Stimulated activated naive CD8-positive, alpha-beta T cell treated with anti-CD3 and anti-CD28 coated beads, Interleukin-15, Interleukin-2, amounts not matched to agents 100 U/mL and 50 U/mL, for 24 hours (primary cell): ENCODE measurements around the gene PITPNB.
A peak's percentile ranks its signal among the peaks of the same experiment; 100 is the strongest.

ENCODE experiments used
- ATAC-seq: fragments of 150-1000 bp; cut with Tn5 transposase; one replicate; pipeline ENCODE4 v1.10.0; 2021
- DNase-seq: peaks from one replicate; pipeline ENCODE4 v3.0.0; 2021

Gene PITPNB

DNA sequence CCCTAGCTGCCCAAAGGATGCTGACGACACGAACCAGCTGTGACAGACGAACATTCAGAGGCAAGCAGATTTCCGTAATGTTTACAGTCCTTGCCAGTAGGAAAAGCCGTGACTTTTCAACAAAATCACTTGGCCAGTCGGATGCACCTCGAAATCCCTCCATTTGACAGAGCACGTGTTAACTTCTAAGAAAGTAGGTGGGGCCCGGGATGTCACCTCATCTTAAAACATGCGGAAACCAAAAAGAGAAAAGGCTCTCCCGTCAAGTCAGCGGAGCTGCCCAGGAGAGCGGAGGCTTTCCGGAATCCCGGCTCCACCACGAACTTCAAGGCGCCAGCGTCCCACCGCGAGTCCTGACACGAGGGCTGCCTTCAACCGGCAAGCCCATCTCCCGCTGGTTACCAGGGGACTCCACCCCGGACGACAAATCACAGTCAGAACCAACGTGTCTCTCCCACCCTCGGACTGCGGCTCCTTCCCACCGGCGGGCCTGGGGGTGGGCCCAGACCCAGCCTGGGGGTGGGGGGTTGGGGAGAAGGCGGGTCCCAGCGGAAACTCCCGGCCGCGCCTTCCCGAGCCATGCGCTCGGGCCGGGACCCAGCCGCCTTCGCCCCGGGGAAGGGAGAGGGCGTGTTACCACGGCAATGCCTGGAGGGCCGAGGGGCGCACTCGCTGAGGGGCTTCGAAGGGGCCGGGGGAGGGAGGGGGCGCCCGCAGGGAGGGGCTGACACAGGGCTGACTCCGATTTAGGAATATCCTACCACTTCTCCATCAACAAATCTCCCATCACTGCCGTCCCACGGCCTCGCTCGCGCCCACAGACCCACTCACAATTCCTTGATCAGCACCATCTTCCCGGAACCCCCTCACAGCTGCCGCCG lies 475 bp downstream of the PITPNB start:
- ATAC-seq = peak; percentile 41
- peak; percentile 73 for DNase-seq

DNA sequence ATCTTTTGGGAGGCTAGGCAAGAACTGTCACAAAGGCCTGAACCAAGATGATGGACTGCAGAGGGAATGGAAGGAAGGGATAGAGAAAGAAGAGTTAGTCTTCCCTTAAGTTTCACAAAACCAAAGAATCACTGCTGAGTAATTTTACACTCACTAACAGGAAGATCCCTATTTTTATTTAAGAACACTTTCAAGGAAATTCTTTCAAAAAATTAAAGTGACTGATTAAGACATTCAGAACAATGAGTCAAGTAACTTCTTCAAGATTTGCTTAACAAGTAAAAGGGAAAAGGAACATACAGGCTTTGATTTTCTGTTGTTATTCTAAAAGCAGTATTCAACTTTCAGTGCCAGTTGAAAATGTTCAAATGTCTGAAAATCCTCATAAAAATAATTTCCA lies 3.1 kb downstream of the PITPNB start:
- ATAC-seq = no peak
- DNase-seq = no peak

DNA sequence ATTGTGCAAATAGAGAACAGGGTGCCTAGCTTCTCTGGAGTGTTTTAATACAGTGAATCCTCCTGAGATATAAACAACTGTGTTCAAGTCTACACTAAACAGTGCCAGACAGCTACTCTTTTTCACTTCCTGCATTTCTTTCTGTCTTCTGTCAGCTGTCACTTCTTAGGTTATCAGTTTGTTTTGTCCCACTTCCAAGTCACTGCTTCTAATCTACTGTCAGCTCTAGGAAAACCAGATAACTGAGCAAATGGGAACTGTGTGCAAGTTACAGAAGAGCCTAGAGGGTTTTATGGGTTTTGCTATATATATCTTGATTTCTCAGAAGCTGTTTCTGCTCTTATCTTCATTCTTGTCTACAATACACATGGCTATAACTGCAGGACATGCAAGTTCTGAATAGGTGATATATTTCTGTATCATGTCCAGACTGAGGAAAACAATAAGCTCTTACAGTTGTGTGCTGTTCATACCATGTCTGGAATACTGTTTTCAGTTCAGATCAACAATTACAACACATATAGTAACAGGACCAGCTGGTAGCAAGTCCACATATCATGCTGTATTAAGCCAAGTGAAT lies 5.8 kb downstream of the PITPNB start:
- DNase-seq = no peak
- no peak for ATAC-seq

DNA sequence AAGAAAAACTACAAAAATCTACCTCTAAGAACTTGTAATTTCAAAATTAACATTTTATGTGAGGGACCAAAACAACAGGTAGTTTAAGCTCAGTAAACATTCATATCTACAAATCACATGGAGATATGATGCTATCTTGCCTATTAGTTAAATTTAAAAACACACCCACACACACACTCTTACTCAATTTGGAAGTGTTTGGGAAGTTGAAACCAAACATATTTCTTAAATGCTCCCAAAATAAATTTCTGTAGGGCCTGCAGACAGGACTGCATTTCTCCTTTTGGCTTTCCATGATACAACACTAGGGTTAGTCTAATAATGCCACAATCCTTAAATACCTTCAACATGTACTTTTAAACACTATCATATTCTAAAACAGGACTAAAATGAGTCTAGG lies 7.0 kb downstream of the PITPNB start:
- DNase-seq (no peak), ATAC-seq (no peak)

DNA sequence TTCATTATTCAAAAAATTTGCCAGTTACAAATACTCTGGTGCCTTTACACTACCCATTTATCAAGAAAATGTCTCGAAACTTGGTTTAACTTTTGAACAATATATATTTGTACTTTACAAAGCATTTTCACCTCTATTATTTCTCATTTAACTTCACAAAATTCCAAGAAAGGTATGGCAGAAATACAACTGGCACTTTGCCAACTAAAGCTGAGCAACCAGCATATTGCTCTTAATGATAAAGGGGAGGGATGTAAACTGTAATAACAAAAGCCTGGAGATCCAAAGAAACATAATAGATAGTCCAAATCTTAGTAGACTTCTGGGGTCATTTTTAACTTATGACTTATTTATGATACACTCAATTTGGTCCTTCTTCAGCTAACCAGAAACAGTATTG lies 7.7 kb downstream of the PITPNB start:
- no peak for DNase-seq
- ATAC-seq = no peak

DNA sequence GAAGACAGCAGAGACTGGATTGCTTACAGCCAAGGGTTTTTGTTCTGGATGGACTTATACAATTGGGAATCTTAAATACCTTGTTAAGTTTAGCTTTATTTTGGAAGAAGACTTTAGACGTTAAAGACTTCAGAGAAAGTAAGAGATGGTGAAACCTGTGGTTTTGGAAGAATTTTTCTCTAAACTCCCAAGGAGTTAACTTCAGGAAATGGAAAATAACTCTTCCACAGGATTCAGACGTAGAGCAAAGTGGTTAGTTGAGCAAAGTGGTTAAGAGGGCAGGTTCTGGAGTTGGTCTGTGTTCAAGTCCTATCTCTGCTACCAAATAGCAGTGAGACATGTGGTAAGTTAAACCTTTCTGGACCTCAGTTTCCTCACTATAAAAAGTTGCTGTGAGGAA lies 12.8 kb downstream of the PITPNB start:
- ATAC-seq (no peak), DNase-seq (no peak)

DNA sequence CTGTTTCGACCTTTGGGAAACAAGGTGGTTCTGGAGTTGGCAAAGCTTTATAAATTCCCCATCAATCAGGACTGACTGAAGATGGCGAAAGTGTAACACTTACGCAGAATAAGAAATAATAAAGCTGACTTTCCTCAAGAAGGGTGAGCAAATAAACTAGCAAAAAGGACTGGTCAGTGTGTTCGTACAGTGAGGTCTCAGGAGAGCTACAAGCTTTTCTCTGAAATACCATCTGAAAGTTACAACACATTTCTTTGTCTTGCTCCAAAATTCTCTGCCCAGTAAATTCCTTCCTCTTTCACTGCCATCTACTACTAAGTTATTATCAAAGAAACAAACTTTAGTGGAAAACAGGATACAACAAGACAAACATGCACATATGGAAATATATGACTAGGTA lies 13.4 kb downstream of the PITPNB start:
- ATAC-seq = no peak
- DNase-seq = no peak

DNA sequence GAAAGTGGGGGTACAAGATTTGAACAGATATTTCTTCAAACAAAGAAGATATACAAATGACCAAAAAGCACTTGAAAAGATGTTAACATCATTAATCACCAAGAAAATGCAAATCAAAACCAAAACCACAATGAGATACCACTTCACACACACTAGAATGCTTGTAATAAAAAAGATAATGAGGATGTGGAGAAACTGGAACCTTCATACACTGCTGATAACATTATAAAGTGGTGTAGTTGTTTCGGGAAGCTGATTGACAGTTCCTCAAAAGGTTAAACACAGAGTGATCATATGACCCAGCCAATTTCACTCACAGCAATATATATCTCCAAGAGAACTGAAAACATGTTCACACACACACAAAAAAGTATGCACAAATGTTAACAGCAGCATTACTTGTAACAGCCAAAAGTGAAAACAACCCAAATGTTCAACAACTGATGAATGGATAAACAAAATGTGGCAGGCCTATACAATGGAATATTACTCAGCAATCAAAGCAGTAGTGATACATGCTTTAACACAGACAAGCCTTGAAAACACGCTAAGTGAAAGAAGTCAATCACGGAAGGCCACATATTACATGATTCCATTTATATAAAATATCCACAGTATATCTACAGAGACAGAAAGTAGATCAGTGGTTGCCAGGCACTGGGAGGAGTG lies 15.1 kb downstream of the PITPNB start:
- ATAC-seq = peak; percentile 84
- no peak for DNase-seq

DNA sequence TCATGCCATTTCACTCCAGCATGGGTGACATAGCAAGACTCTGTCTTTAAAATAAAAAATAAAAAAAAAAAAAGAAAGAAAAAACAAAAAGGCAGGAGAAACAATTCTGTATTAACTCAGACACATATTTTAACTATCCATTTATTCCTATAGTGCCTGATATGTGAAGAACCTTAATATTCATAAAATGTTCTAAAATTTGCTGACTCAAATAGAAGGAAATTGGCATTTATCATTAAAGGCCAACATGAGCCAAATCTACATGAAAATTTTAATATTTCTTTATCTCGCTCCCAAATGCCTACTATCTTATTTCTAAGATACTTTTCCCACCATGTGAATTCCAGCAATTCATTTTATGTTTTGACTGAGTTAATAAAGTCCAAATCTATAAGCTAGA lies 18.9 kb downstream of the PITPNB start:
- no peak for ATAC-seq
- DNase-seq = no peak

DNA sequence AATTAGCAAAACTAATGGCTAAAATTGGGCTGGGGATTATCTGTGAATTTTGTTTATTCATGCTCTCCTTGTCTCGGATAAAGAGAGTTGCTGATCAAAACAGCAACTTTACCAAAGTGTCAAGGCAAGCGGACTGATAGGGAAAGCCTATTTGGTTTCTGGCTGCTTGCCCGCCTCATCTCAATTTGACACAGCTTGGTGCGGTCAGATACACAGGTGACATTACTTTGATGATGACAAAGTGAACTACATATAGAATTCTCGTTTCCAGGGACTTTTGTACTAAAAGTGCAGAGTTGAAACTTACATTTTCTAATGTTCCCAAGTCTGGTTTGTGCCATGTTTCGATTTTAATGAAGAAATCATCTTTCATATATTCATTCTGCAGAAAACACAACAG lies 22.8 kb downstream of the PITPNB start:
- no peak for ATAC-seq

DNA sequence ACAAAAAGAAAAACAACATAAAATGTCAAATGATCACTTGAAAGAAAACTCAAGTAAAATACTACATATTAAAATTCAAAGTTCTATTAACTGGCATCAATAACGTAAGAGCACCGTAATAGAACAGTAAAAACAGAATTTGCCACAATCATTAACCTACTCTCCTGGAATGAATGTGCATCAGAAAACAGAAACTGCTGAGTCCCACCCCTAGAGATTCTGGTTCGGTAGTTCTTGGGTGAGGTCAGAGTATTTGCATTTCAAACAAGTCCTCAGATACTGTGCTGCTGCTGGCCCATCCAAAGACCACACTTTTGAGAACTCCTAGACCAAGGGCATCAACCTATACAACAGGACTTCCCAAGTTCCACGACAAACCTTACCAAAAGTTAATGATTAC lies 23.5 kb downstream of the PITPNB start:
- ATAC-seq (no peak), DNase-seq (no peak)

More for the DNA sequence above, 22.8 kb downstream of the PITPNB start:
- no peak for DNase-seq

DNA sequence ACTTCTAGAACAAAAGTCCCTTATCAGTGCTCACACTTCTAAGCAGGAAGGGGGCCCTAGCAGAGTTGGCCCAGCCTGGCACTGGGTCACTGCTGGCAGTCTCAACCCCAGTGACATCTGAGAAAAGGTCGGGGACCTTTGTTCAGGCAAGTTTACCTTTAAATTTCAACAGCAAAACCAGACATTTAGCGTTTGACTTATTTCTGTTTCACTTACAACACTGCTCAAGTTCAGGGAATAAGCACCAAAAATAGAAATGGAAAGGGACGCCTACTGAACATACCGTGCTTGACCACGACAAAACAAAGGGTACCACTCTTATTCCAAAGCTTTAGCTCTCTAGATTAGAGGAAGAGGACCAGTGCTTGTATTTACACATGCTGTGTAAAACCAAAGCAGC lies 26.2 kb downstream of the PITPNB start:
- DNase-seq (no peak), ATAC-seq (no peak)

DNA sequence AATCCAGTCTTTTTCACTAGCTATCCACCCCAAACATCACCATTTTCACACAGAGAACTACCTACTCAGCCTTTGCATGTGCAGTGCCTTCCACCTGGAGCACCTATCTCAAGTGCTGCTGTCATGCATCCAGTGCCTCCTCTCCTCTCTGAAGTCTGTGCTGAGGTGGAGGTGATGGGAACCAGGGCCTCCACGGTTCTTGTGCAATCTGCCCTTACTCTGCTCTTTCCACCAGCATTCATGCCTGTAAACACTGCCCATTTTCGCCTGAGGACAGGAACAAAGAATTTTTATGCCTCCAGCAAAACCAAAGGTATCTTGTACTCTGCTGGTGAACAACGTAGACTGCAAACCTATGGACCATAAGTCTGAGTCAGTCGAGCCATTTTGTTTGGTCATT lies 27.0 kb downstream of the PITPNB start:
- no peak for ATAC-seq
- DNase-seq = no peak

DNA sequence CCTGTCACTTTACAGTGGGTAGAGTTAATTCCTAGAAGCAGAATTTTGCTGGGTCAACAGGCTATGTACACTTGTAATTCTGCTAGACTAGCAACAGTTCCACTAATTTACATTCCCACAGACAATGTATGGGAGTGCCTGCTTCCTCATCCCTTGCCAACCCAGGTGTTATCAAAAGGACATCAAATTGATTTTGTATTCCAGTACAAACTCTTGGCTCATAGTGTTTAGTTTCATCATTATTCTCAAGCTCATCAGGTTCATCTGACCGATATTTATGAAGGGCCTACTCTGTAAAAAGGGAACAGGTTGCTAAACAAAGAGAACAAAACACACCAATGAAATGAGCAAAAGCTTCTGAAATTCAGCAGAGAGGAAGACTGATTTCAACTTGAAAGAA lies 30.7 kb downstream of the PITPNB start:
- ATAC-seq (no peak), DNase-seq (no peak)

DNA sequence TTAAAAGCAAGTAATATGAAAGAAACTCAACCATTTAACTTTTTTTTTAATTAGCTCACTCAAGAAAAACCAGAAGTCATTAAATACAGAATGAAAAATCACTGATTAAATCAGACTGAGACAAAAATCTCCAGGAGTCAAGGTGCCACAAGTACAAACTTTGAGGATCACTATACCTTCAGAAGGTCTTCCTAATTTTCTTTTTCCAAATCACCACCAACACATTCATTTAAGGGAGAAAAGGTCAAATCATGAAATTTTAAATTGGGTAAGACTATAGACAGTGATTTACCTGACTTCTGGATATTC lies 32.3 kb downstream of the PITPNB start:
- no peak for ATAC-seq
- DNase-seq = no peak

DNA sequence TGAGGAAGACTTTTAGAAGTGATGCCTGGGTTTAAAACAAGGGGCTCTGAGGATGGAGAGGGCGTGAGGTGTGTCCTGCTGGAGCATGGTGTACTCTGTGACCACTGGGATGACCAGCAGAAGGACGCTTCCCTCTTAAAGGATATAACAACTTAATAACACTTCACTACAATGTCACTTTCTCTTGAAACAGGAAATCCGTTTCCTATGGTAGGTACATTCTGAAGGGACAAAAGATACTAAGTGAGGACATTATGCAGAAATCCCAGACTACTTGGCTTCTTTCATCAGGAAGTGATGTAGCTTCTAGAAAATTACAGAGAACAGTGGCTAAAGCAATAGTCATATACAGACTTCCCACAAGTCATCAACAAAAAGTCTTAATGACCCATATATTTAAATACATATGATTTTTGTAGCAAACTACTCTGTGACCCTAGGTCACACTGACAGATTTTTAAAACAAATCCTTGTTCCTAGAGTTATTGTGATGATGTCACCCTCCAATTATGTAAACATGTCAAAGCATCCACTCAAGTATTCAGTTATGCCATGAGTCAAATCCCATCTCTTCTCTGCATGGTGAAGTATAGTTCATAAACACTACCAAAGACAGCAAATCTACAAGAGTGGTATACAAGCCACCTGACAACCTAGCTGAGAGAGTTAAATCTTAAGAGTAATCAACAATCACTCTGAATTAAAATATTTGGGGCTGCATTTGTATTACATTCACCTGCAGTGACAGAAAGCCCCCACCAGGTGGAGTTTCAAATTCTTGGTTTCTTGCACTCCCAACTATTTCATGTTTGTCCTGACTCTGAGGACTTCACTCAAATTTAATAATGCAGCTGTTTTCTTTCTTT lies 32.8 kb downstream of the PITPNB start:
- ATAC-seq (no peak), DNase-seq (peak; percentile 33)

DNA sequence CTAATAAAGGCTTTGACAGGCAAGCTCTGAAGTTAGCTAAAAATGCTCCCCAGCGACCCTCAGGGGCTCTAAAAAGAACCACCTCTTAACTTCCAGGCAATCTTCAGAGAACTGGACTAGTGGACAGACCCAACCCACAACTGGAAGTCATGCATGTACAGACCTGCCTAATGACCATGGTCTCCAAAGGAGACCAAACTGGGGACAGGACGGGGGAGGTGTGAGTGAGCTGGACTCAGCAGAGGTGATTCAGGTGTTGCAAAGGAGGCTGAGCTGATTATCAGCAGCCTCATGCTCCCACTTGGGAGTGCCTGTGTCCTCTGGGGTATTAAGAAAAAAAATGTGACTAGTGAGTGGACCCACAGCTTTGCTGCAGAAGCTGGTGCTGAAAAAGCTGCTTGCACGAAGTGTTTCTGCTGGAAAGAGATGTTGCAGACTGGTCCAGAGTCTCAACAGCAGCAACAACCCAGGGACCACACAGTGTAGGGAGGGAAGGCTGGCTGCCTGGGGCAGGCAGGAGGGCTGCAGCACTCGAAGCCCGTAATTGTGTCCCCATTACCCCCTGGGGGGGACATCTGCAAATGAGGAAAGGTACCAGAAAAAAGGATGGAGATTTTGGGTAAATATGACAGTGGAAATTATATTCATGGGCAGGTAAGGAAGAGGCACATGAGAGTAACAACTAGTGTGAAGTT lies 35.3 kb downstream of the PITPNB start:
- ATAC-seq = no peak
- no peak for DNase-seq

DNA sequence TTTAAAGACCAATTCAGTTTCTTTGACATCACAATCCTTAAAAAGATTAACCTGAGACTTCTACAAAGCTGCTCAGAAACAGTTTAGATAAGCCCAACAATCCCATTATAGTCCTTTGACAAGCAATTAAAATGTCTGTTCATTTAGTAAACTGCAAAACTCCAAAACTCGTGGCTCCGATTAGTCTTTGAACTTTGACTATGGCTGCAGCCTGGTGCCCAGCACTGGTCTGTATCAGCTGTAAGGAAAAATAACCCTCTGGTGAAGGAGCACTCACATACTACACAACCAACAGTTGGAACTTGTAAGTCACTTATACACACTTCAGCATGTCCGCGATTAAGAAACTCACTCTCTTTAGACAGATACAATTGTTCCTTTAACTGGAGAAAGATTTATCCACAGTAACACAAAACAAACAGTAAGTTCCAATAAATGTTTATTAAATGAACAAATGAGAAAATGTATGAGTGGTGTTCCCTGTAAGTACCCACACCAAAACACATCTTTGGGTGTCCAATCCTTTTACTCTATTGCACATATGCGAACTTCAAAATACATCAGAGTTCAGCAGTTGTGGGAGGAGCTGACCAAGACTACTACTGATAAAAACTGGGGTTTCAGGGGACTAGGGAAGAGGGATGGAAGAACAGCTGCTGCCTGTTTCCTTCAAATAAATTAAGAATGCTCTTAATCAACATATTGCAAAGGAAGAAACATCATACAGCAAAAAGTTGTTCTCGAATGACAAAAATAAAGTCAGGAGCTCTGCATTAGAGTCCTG lies 36.4 kb downstream of the PITPNB start:
- no peak for ATAC-seq
- no peak for DNase-seq

DNA sequence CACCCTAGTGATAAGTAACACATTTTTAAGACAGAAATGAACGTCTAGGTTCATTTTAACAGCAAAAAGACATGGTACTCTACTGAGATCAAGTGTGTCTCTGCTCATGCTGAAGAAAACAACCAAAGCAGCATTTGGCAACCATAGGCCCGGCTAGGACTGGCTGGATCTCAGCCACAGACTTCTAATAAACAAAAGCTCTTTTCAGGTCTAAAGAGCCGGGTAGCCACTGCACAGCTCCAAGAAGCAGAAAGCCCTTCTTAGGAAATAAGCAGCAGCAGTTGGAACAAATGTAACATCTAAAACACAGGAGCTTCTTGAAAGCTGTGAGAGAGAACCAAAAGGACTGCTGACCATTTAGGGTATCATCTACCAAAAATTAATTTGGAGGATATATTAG lies 37.6 kb downstream of the PITPNB start:
- ATAC-seq = no peak
- no peak for DNase-seq

DNA sequence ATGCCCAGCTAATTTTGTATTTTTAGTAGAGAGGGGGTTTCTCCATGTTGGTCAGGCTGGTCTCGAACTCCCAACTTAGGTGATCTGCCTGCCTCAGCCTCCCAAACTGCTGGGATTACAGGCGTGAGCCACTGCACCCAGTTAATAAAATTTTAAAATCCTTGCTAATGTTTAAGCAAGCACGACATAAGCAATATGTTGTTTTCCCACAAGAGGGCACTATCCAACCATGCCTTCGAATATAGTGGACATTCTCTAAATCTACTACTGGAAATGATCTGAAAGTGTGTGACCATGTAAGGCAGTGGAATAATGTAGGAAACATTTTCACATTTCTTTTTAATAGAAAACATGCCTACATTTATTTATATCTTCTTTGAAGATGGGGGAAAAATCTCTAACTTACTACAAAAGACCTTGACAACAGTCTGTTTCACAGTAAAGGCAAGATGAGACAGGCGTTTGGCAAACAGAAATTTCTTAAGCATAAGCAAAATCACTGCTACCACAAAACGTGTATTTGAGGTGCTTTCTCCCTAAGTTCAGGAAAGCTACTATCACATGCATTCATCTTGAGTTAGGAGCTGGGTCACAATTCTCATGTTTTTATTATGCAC lies 38.2 kb downstream of the PITPNB start:
- DNase-seq (no peak), ATAC-seq (peak; percentile 44)

DNA sequence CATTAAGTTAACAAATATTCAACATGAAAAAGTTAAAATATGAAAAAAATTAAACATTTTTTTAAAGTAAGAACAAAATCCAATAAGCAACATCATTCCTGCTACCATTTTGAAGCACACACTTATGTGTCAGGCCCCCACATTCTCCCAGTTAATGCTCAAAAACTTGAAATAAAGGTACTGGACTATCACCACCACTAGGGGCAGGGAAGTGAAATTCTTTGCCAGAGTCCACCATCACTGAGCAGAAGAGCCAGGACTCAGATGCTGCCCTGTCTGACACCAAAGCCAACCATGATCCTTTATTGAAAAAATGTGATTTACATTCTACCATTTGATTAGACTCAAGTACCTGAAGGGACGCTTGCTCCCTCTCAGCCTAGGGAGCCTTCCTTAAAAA lies 39.1 kb downstream of the PITPNB start:
- DNase-seq (peak; percentile 10), ATAC-seq (peak; percentile 52)
